Neural progenitor cell (in vitro differentiated cells): Measurements from ENCODE around the gene APOBEC3C.

ENCODE experiments used
- CTCF ChIP-seq: fragments of 200-600 bp; sonication (generic); IDR thresholded peaks from 2 replicates; pipeline ENCODE4 v1.5.1; 2017; ENCODE audit warnings: antibody characterized with exemption, mild to moderate bottlenecking
- EZH2 ChIP-seq: fragments of 200-600 bp; sonication (generic); IDR thresholded peaks from 2 replicates; pipeline ENCODE4 v1.6.1; 2017; ENCODE audit warnings: antibody characterized with exemption, mild to moderate bottlenecking, moderate library complexity

GRCh38 chr22:38986629-38987028 lies 27.4 kb upstream of the APOBEC3C start:
- TF ChIP-seq CTCF, result no peak
- TF ChIP-seq EZH2, result no peak
